Activated CD8-positive, alpha-beta memory T cell treated with anti-CD3 and anti-CD28 coated beads, Interleukin-2, amount 10 ng/mL, durations not matched to agents 7 days and 5 days (primary cell): ENCODE measurements around the gene NUCKS1. TPM values are rescaled to one million over a fixed set of nuclear protein-coding genes. Genes with fewer than 3 reads are reported as not detected.
A peak's percentile ranks its signal among the peaks of the same experiment; 100 is the strongest.

Experiments used
- ATAC-seq: fragments of 150-1000 bp; cut with Tn5 transposase; one replicate; pipeline ENCODE4 v1.10.0; 2021; ENCODE audit warnings: moderate library complexity
- CTCF ChIA-PET: fragments of 350-600 bp; sonication (Branson Sonifier 250); formaldehyde crosslinking; loops from one replicate; lab custom pipeline; 2021; ENCODE audit warnings: antibody characterized with exemption; lab: Charles Lee
- DNase-seq: peaks from one replicate; pipeline ENCODE4 v3.0.0-alpha.2; 2020
- H3K27ac Mint-ChIP-seq: one replicate; pipeline ENCODE4 v1.8.0; 2021; ENCODE audit warnings: mild to moderate bottlenecking, mixed read lengths
- H3K27me3 Mint-ChIP-seq: one replicate; pipeline ENCODE4 v1.8.0; 2021; ENCODE audit warnings: mixed read lengths
- H3K36me3 Mint-ChIP-seq: one replicate; pipeline ENCODE4 v1.8.0; 2021; ENCODE audit warnings: mild to moderate bottlenecking, mixed read lengths
- H3K4me1 Mint-ChIP-seq: one replicate; pipeline ENCODE4 v1.8.0; 2021; ENCODE audit warnings: mixed read lengths
- H3K4me3 Mint-ChIP-seq: one replicate; pipeline ENCODE4 v1.8.0; 2021; ENCODE audit warnings: mild to moderate bottlenecking, moderate library complexity, mixed read lengths
- H3K9me3 Mint-ChIP-seq: one replicate; pipeline ENCODE4 v1.8.0; 2022; ENCODE audit warnings: low read depth, mixed read lengths
- total RNA-seq, 2 experiments: library from RNA; stranded (reverse); gene quantifications; one replicate each; pipeline ENCODE4 v1.2.3, GENCODE V29; 2021

Gene NUCKS1
- total RNA-seq, 2 experiments from 2014 or later = 179 to 211 TPM

- peaks cover 24% of the 10 kb centered on the region for H3K36me3 Mint-ChIP-seq
- no peak for ATAC-seq
- peaks cover 17% of the 10 kb centered on the region for H3K4me1 Mint-ChIP-seq
- CTCF ChIA-PET = interaction anchor here (1.3 to 1.7 kb wide), 2 partner anchors 18 to 53 kb away, joined by 3 to 5 read pairs; no protein-coding TSS in a partner anchor
- no peak for DNase-seq
- no peaks in the 10 kb centered on the region for H3K27me3 Mint-ChIP-seq
- no peaks in the 10 kb centered on the region for H3K9me3 Mint-ChIP-seq
- no peak overlapping the region for H3K27ac Mint-ChIP-seq
- no peak overlapping the region for H3K4me3 Mint-ChIP-seq
These were observed 14.6 kb upstream of the NUCKS1 start for GRCh38 chr1:205764578-205764977.

- Mint-ChIP-seq H3K4me3 (no peak overlapping the region), H3K9me3 (no peaks in the 10 kb centered on the region), H3K36me3 (peaks cover 18% of the 10 kb centered on the region), H3K4me1 (peaks cover 17% of the 10 kb centered on the region), H3K27me3 (no peaks in the 10 kb centered on the region), H3K27ac (no peak overlapping the region)
- CTCF ChIA-PET = no interaction called here
- ATAC-seq (no peak), DNase-seq (no peak)
These were observed 14.0 kb upstream of the NUCKS1 start for GRCh38 chr1:205763980-205764379.

- no peak for ATAC-seq
These were observed 10.6 kb upstream of the NUCKS1 start for GRCh38 chr1:205760606-205761005.

GRCh38 chr1:205756552-205756951, 6.6 kb upstream of the NUCKS1 start:
- DNase-seq (no peak), ATAC-seq (no peak)
- Mint-ChIP-seq H3K4me3 (no peak overlapping the region), H3K27me3 (no peaks in the 10 kb centered on the region), H3K27ac (no peak overlapping the region), H3K9me3 (no peaks in the 10 kb centered on the region), H3K36me3 (peaks cover 4% of the 10 kb centered on the region), H3K4me1 (no peaks in the 10 kb centered on the region)
- CTCF ChIA-PET = interaction anchor here (1.2 kb wide), 1 partner anchor 47 kb away, joined by 3 read pairs; no protein-coding TSS in a partner anchor

More at GRCh38 chr1:205760606-205761005, 10.6 kb upstream of the NUCKS1 start:
- CTCF ChIA-PET = no interaction called here
- H3K9me3 Mint-ChIP-seq = no peaks in the 10 kb centered on the region
- no peak overlapping the region for H3K27ac Mint-ChIP-seq
- H3K36me3 Mint-ChIP-seq = peaks cover 6% of the 10 kb centered on the region
- DNase-seq = no peak
- H3K4me3 Mint-ChIP-seq = no peak overlapping the region
- no peaks in the 10 kb centered on the region for H3K27me3 Mint-ChIP-seq
- H3K4me1 Mint-ChIP-seq = peaks cover 6% of the 10 kb centered on the region

GRCh38 chr1:205754857-205755256, 4.9 kb upstream of the NUCKS1 start:
- Mint-ChIP-seq H3K27me3 (no peaks in the 10 kb centered on the region), H3K9me3 (no peaks in the 10 kb centered on the region), H3K27ac (no peak overlapping the region), H3K4me3 (no peak overlapping the region), H3K36me3 (peaks cover 5% of the 10 kb centered on the region), H3K4me1 (peaks cover 8% of the 10 kb centered on the region)
- no peak for ATAC-seq
- DNase-seq = no peak
- CTCF ChIA-PET = interaction anchor here (0.7 to 1.7 kb wide), 4 partner anchors 11 to 46 kb away, joined by 3 to 5 read pairs (median 4); partner anchors contain the start of gene RAB29

GRCh38 chr1:205751036-205751651, 1.2 kb upstream of the NUCKS1 start:
- Mint-ChIP-seq H3K36me3 (peaks cover 22% of the 10 kb centered on the region), H3K4me3 (peak overlapping the region; percentile 84), H3K4me1 (peaks cover 32% of the 10 kb centered on the region), H3K9me3 (no peaks in the 10 kb centered on the region), H3K27ac (peak overlapping the region; percentile 95), H3K27me3 (no peaks in the 10 kb centered on the region)
- DNase-seq (no peak), ATAC-seq (no peak)
- CTCF ChIA-PET = interaction anchor here (1.4 kb wide), 1 partner anchor 93 kb away, joined by 6 read pairs; no protein-coding TSS in a partner anchor

GRCh38 chr1:205749234-205750137, 496 bp downstream of the NUCKS1 start:
- H3K4me3 Mint-ChIP-seq = peak overlapping the region; percentile 92
- peak overlapping the region; percentile 95 for H3K27ac Mint-ChIP-seq
- DNase-seq (peak; percentile 97), ATAC-seq (peak; percentile 82)
- H3K4me1 Mint-ChIP-seq = peaks cover 42% of the 10 kb centered on the region
- H3K9me3 Mint-ChIP-seq = no peaks in the 10 kb centered on the region
- CTCF ChIA-PET = interaction anchor here (0.5 to 2.3 kb wide), 5 partner anchors 19 to 664 kb away, joined by 3 to 13 read pairs (median 6); partner anchors contain the start of gene RAB29
- H3K27me3 Mint-ChIP-seq = no peaks in the 10 kb centered on the region
- peaks cover 24% of the 10 kb centered on the region for H3K36me3 Mint-ChIP-seq

- peak; percentile 17 for ATAC-seq
- peaks cover 48% of the 10 kb centered on the region for H3K4me1 Mint-ChIP-seq
These were observed 1.4 kb downstream of the NUCKS1 start for GRCh38 chr1:205748403-205749233.

GRCh38 chr1:205746757-205747412, 3.1 kb downstream of the NUCKS1 start:
- H3K27ac Mint-ChIP-seq = peak overlapping the region; percentile 56
- peaks cover 58% of the 10 kb centered on the region for H3K4me1 Mint-ChIP-seq
- no peak for DNase-seq

More at GRCh38 chr1:205748403-205749233, 1.4 kb downstream of the NUCKS1 start:
- CTCF ChIA-PET = interaction anchor here (0.9 to 2.3 kb wide), 4 partner anchors 18 to 37 kb away, joined by 3 to 13 read pairs (median 8); partner anchors contain the start of gene RAB29
- Mint-ChIP-seq H3K9me3 (no peaks in the 10 kb centered on the region), H3K27ac (peak overlapping the region; percentile 82), H3K36me3 (peaks cover 28% of the 10 kb centered on the region), H3K4me3 (peak overlapping the region; percentile 92), H3K27me3 (no peaks in the 10 kb centered on the region)
- DNase-seq = peak; percentile 51

GRCh38 chr1:205744403-205744802, 5.6 kb downstream of the NUCKS1 start:
- H3K4me1 Mint-ChIP-seq = peaks cover 59% of the 10 kb centered on the region
- no peaks in the 10 kb centered on the region for H3K9me3 Mint-ChIP-seq
- ATAC-seq (no peak), DNase-seq (no peak)
- no peak overlapping the region for H3K4me3 Mint-ChIP-seq
- H3K27me3 Mint-ChIP-seq = no peaks in the 10 kb centered on the region
- H3K36me3 Mint-ChIP-seq = peaks cover 30% of the 10 kb centered on the region
- no peak overlapping the region for H3K27ac Mint-ChIP-seq
- CTCF ChIA-PET = interaction anchor here (0.6 to 1.5 kb wide), 4 partner anchors 30 to 734 kb away, joined by 3 to 5 read pairs (median 4); partner anchors contain the start of gene RAB29

More at GRCh38 chr1:205746757-205747412, 3.1 kb downstream of the NUCKS1 start:
- peaks cover 30% of the 10 kb centered on the region for H3K36me3 Mint-ChIP-seq
- H3K9me3 Mint-ChIP-seq = no peaks in the 10 kb centered on the region
- ATAC-seq = no peak
- no peaks in the 10 kb centered on the region for H3K27me3 Mint-ChIP-seq
- CTCF ChIA-PET = interaction anchor here (0.7 to 1.4 kb wide), 5 partner anchors 12 to 523 kb away, joined by 3 to 5 read pairs (median 3); no protein-coding TSS in a partner anchor
- H3K4me3 Mint-ChIP-seq = peak overlapping the region; percentile 92

- CTCF ChIA-PET = interaction anchor here (0.6 kb wide), 1 partner anchor 735 kb away, joined by 3 read pairs; no protein-coding TSS in a partner anchor
- Mint-ChIP-seq H3K9me3 (no peaks in the 10 kb centered on the region), H3K4me1 (peaks cover 62% of the 10 kb centered on the region), H3K36me3 (peaks cover 32% of the 10 kb centered on the region), H3K27ac (peak overlapping the region; percentile 22), H3K27me3 (no peaks in the 10 kb centered on the region), H3K4me3 (no peak overlapping the region)
- ATAC-seq = no peak
- no peak for DNase-seq
These were observed 6.0 kb downstream of the NUCKS1 start for GRCh38 chr1:205743977-205744376.

GRCh38 chr1:205741681-205742080, 8.3 kb downstream of the NUCKS1 start:
- ATAC-seq (no peak), DNase-seq (no peak)
- Mint-ChIP-seq H3K4me3 (no peak overlapping the region), H3K27ac (no peak overlapping the region), H3K27me3 (no peaks in the 10 kb centered on the region), H3K36me3 (peaks cover 22% of the 10 kb centered on the region), H3K4me1 (peaks cover 51% of the 10 kb centered on the region), H3K9me3 (no peaks in the 10 kb centered on the region)
- CTCF ChIA-PET = interaction anchor here (0.6 kb wide), 2 partner anchors 24 to 312 kb away, joined by 3 to 4 read pairs; no protein-coding TSS in a partner anchor
